ENCODE measurements around the gene SLC15A4.
"Not testable (repeated sequence)": the region's sequence is repeated elsewhere in the genome, so short reads cannot be mapped to it uniquely, and the experiment has no call there.

DNA sequence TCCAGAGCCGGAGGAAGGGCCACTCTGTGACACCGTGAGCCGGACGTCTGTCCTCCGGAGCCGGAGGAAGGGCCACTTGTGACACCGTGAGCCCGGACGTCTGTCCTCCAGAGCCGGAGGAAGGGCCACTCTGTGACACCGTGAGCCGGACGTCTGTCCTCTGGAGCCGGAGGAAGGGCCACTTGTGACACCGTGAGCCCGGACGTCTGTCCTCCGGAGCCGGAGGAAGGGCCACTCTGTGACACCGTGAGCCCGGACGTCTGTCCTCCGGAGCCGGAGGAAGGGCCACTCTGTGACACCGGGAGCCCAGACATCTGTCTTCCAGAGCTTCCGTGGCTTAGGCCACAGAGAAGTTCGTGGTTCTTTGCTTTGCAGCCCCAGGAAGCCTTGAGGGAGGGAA, 22.9 kb upstream of the SLC15A4 start:
- TF ChIP-seq, protein P1, sequence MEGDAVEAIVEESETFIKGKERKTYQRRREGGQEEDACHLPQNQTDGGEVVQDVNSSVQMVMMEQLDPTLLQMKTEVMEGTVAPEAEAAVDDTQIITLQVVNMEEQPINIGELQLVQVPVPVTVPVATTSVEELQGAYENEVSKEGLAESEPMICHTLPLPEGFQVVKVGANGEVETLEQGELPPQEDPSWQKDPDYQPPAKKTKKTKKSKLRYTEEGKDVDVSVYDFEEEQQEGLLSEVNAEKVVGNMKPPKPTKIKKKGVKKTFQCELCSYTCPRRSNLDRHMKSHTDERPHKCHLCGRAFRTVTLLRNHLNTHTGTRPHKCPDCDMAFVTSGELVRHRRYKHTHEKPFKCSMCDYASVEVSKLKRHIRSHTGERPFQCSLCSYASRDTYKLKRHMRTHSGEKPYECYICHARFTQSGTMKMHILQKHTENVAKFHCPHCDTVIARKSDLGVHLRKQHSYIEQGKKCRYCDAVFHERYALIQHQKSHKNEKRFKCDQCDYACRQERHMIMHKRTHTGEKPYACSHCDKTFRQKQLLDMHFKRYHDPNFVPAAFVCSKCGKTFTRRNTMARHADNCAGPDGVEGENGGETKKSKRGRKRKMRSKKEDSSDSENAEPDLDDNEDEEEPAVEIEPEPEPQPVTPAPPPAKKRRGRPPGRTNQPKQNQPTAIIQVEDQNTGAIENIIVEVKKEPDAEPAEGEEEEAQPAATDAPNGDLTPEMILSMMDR (conservative IDR thresholded peaks at IDR 0.05; ENCODE audit: low read length): not testable (repeated sequence)
- not testable (repeated sequence) for TF ChIP-seq EZH2phosphoT487 (IDR thresholded peaks at IDR 0.05; ENCODE audit: borderline replicate concordance)
